Gastroesophageal sphincter (tissue), 4 donors: ENCODE measurements around the gene LYPD3. TPM values are rescaled to one million over a fixed set of nuclear protein-coding genes. Genes with fewer than 3 reads are reported as not detected.
A peak's percentile ranks its signal among the peaks of the same experiment; 100 is the strongest.
"Not testable (repeated sequence)": the region's sequence is repeated elsewhere in the genome, so short reads cannot be mapped to it uniquely, and the experiment has no call there.

Experiments
- ATAC-seq: fragments of 150-250 bp; one replicate; pipeline ENCODE4 v1.9.1; 2016; ENCODE audit warnings: mild to moderate bottlenecking, moderate library complexity
- H3K27ac ChIP-seq, 4 donors: fragments of 200-600 bp; sonication (generic) in 3 of 4; 1 replicate in 3 of 4; 2 replicates in 1 of 4; pipeline ENCODE4 v1.5.1; 2016 to 2019
- H3K27me3 ChIP-seq: fragments of 200-600 bp; sonication (generic); one replicate; pipeline ENCODE4 v1.5.1; 2019
- H3K36me3 ChIP-seq, 2 donors: fragments of 200-600 bp; sonication (generic); one replicate each; pipeline ENCODE4 v1.5.1; 2019; ENCODE audit warnings: control low read depth in 1 of 2
- H3K4me1 ChIP-seq, 3 donors: fragments of 200-600 bp; sonication (generic); 1 replicate in 2 of 3; 2 replicates in 1 of 3; pipeline ENCODE4 v1.5.1; 2016 to 2019; ENCODE audit warnings: control low read depth in 2 of 3
- H3K4me3 ChIP-seq, 2 donors: fragments of 200-600 bp; sonication (generic); one replicate each; pipeline ENCODE4 v1.5.1; 2019; ENCODE audit warnings: mild to moderate bottlenecking in 1 of 2, moderate library complexity in 1 of 2
- H3K9me3 ChIP-seq, 3 donors: fragments of 200-600 bp; sonication (generic); one replicate each; pipeline ENCODE4 v1.5.1; 2017 to 2019; ENCODE audit warnings: control low read depth in 2 of 3
- EP300 ChIP-seq: sonication (generic); formaldehyde crosslinking; IDR thresholded peaks from one replicate; pipeline ENCODE4 v1.6.1; 2017; ENCODE audit warnings: antibody characterized with exemption, mild to moderate bottlenecking
- POLR2A ChIP-seq, 2 donors: fragments of 450-650 bp; IDR thresholded peaks; one replicate each; pipeline ENCODE4 v1.6.1; 2017; ENCODE audit warnings: antibody characterized with exemption in 2 of 2, mild to moderate bottlenecking in 2 of 2, moderate library complexity in 1 of 2
- POLR2AphosphoS5 ChIP-seq: sonication (generic); formaldehyde crosslinking; IDR thresholded peaks from one replicate; pipeline ENCODE4 v1.6.1; 2017; ENCODE audit warnings: antibody characterized with exemption
- WGBS, 2 donors: methylation state at CpG; one replicate each; pipeline ENCODE4 v1.1.5; 2018; ENCODE audit warnings: low coverage in 1 of 2; 5-methylcytosine and 5-hydroxymethylcytosine counted together
- total RNA-seq, 4 donors: library from RNA; depleted of rRNA; stranded (reverse); fragments of >200 nt; gene quantifications; one replicate each; pipeline ENCODE4 v1.1.0, GENCODE V29; 2016
- TF ChIP-seq, protein P1 (sequence below), 4 experiments: fragments of 200-600 bp in 2 of 4; fragments of 450-650 bp in 2 of 4; sonication (generic) in 1 of 4; IDR thresholded peaks; one replicate each; pipeline ENCODE4 v1.5.1; 2017 to 2019; ENCODE audit warnings: antibody characterized with exemption in 4 of 4, mild to moderate bottlenecking in 2 of 4, moderate library complexity in 2 of 4

LYPD3 gene
- total RNA-seq, 4 donors from 2014 or later: 0.39 to 8.4 (median 2.7) TPM

DNA sequence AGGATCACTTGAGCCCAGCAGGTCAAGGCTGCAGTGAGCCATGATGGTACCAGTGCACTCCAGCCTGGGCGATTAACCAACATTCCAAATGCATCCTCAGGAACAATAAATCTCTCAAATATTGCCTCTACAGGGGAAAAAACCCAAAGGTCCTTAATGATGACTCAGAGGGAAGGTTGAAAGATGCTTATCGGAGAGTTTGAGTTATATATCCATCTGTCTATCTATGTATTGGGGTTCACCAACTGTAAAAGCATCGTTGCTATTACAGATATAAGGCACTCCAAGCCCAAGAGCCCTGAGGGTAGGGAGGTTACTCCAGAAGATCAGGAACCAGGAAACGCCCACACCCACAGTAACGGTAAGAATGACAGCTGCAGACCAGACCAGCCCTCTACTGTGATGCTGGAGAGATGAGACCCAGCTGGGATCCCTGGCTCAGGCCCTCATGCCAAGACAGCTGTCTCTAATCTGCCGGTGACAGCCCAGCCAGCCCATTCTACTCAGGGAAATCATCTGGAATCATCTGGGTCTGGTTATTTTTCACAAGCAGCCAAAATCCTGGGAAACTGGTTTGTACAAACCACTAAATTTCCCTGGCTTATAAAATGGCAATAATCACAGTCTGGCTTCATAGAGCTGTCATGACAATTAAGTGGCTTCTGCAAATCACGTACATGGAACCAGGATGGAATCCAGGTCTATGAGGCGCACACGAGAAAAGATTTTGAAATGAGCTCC, 26.9 kb downstream of the LYPD3 start:
- peak; percentile 85 for TF ChIP-seq POLR2AphosphoS5
- TF ChIP-seq EP300: no peak
- Histone ChIP-seq H3K27ac (peak overlapping the region in 1 of 4 donors; percentile 59), H3K9me3 (no peaks in the 10 kb centered on the region), H3K36me3 (no peaks in the 10 kb centered on the region), H3K4me3 (no peak overlapping the region), H3K27me3 (peaks cover 13% of the 10 kb centered on the region), H3K4me1 (peaks cover 0 to 15% (median 5%) of the 10 kb centered on the region in 3 donors)
- ATAC-seq: peak; percentile 93
- WGBS, 2 donors: 11 to 35% methylated on average over 4 to 8 of the region's 9 CpGs

DNA sequence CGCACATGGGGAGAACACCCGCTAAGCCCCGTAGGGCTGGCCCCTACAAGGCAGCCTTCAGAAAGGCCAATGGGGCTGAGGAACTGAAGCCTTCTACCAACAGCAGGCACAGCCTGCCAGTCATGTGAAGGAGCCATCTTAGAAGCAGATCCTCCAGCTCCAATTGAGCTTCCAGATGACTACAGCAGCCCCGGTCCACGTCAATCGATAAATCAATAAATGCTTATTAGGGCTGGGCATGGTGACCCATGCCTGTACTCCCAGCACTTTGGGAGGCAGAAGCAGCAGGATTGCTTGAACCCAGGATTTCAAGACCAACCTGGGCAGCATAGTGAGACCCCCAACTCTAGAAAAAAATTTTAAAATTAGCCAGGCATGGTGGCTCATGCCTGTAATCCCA, 27.7 kb downstream of the LYPD3 start:
- 96 to 100% methylated on average over 3 to 6 of the region's 6 CpGs for WGBS, 2 donors
- TF ChIP-seq EP300 (no peak), POLR2AphosphoS5 (no peak), POLR2A (IDR thresholded peaks at IDR 0.05) (no peak)
- TF ChIP-seq, protein P1, sequence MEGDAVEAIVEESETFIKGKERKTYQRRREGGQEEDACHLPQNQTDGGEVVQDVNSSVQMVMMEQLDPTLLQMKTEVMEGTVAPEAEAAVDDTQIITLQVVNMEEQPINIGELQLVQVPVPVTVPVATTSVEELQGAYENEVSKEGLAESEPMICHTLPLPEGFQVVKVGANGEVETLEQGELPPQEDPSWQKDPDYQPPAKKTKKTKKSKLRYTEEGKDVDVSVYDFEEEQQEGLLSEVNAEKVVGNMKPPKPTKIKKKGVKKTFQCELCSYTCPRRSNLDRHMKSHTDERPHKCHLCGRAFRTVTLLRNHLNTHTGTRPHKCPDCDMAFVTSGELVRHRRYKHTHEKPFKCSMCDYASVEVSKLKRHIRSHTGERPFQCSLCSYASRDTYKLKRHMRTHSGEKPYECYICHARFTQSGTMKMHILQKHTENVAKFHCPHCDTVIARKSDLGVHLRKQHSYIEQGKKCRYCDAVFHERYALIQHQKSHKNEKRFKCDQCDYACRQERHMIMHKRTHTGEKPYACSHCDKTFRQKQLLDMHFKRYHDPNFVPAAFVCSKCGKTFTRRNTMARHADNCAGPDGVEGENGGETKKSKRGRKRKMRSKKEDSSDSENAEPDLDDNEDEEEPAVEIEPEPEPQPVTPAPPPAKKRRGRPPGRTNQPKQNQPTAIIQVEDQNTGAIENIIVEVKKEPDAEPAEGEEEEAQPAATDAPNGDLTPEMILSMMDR (IDR thresholded peaks at IDR 0.05): no peak
- H3K36me3 ChIP-seq: no peaks in the 10 kb centered on the region
- H3K27me3 ChIP-seq: peaks cover 13% of the 10 kb centered on the region
- no peak for ATAC-seq
- H3K27ac ChIP-seq: no peak overlapping the region
- H3K4me3 ChIP-seq: no peak overlapping the region
- peaks cover 0 to 15% (median 5%) of the 10 kb centered on the region in 3 donors for H3K4me1 ChIP-seq
- H3K9me3 ChIP-seq: no peaks in the 10 kb centered on the region

DNA sequence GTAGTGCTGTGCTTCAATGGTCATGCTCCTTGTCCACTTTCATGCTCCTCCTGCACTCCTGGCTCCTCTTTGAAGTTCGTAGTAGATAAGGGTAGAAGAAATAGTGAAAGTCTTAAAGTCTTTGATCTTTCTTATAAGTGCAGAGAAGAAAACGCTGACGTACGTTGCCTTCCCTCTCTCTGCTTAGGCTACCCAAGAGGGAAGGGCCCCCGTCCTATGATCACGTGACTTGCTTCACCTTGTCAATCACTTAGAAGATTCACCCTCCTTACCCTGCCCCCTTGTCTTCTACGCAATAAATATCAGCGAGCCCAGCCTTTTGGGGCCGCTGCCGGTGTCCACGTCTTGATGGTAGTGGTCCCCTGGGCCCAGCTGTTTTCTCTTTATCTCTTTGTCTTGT, 28.1 kb downstream of the LYPD3 start:
- H3K27ac ChIP-seq, H3K4me3 ChIP-seq, H3K36me3 ChIP-seq, H3K9me3 ChIP-seq, ATAC-seq: not testable (repeated sequence)
- peaks cover 0 to 15% (median 5%) of the 10 kb centered on the region in 3 donors for H3K4me1 ChIP-seq
- peaks cover 13% of the 10 kb centered on the region for H3K27me3 ChIP-seq
- WGBS, 2 donors: 64 to 85% methylated on average over 7 to 11 of the region's 11 CpGs

DNA sequence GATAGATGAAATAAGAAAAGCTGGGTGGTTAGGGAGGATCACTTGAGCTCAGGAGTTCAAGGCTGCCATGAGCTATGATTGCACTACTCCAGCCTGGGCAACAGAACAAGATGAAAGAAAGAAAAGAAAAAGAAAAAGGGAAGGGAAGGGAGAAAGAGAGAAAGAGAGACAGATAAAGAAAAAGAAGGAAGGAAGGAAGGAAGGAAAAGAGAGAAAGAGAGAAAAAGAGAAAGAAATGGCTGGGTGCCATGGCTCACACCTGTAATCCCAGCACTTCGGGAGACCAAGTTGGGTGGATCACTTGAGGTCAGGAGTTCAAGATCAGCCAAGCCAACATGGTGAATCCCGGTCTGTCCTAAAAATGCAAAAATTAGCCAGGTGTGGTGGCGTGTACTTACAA, 29.6 kb downstream of the LYPD3 start:
- TF ChIP-seq, protein P1 (IDR thresholded peaks at IDR 0.05): no peak
- TF ChIP-seq POLR2AphosphoS5 (no peak), POLR2A (IDR thresholded peaks at IDR 0.05) (no peak), EP300 (no peak)
- ATAC-seq: no peak
- no peaks in the 10 kb centered on the region for H3K36me3 ChIP-seq
- 79 to 100% methylated on average over 2 to 3 of the region's 3 CpGs for WGBS, 2 donors
- H3K27ac ChIP-seq: no peak overlapping the region
- H3K27me3 ChIP-seq: peaks cover 13% of the 10 kb centered on the region
- no peak overlapping the region for H3K4me3 ChIP-seq
- no peaks in the 10 kb centered on the region for H3K9me3 ChIP-seq
- H3K4me1 ChIP-seq: peaks cover 0 to 15% (median 5%) of the 10 kb centered on the region in 3 donors

DNA sequence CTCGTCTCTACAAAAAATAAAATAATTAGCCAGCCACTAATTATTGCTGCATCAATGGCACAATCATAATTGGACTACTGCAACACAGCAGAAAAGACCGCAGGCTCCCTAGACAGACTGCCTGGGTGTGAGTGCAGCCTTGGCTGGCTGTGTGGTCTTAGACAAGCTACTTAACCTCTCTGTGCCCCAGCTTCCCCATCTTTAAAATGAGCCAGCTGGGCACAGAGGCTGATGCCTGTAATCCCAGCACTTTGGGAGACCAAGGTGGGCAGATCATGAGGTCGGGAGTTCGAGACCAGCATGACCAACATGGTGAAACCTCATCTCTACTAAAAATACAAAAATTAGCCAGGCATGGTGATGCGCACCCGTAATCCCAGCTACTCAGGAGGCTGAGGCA, 31.7 kb downstream of the LYPD3 start:
- H3K27me3 ChIP-seq: peaks cover 13% of the 10 kb centered on the region
- TF ChIP-seq, protein P1 (IDR thresholded peaks at IDR 0.05): no peak
- TF ChIP-seq POLR2A (IDR thresholded peaks at IDR 0.05): no peak
- no peak for TF ChIP-seq POLR2AphosphoS5
- TF ChIP-seq EP300: no peak
- no peak for ATAC-seq
- H3K36me3 ChIP-seq: no peaks in the 10 kb centered on the region
- no peaks in the 10 kb centered on the region for H3K9me3 ChIP-seq
- 80 to 88% methylated on average over 1 to 4 of the region's 6 CpGs for WGBS, 2 donors
- peaks cover 0 to 9% (median 5%) of the 10 kb centered on the region in 3 donors for H3K4me1 ChIP-seq
- no peak overlapping the region for H3K4me3 ChIP-seq
- H3K27ac ChIP-seq: no peak overlapping the region

DNA sequence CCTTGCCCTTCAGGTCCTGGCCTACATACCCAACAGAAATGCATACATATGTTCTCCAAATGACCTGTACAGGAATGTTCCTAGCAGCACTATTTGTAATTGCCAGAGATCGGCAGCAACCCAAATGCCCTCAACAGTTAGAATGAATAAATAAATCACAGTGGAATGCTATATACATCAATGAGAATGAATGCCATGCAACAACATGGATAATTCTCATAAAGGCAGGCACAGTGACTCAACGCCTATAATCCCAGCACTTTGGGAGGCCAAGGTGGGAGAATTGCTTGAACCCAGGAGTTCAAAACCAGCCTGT, 32.1 kb downstream of the LYPD3 start:
- Histone ChIP-seq H3K4me1 (peaks cover 0 to 6% (median 2%) of the 10 kb centered on the region in 3 donors), H3K9me3 (no peaks in the 10 kb centered on the region), H3K27me3 (peaks cover 9% of the 10 kb centered on the region), H3K27ac (no peak overlapping the region), H3K4me3 (no peak overlapping the region), H3K36me3 (no peaks in the 10 kb centered on the region)
- no peak for TF ChIP-seq POLR2AphosphoS5
- TF ChIP-seq, protein P1 (IDR thresholded peaks at IDR 0.05): no peak
- no peak for TF ChIP-seq EP300
- 81 to 100% methylated on average over 2 of the region's 2 CpGs for WGBS, 2 donors
- no peak for ATAC-seq
